ENCODE results near the gene MBP. TPM values are rescaled to one million over a fixed set of nuclear protein-coding genes. Genes with fewer than 3 reads are reported as not detected.

Gene MBP
- total RNA-seq, 1 donor from 2014 or later: 14.5 TPM

DNA sequence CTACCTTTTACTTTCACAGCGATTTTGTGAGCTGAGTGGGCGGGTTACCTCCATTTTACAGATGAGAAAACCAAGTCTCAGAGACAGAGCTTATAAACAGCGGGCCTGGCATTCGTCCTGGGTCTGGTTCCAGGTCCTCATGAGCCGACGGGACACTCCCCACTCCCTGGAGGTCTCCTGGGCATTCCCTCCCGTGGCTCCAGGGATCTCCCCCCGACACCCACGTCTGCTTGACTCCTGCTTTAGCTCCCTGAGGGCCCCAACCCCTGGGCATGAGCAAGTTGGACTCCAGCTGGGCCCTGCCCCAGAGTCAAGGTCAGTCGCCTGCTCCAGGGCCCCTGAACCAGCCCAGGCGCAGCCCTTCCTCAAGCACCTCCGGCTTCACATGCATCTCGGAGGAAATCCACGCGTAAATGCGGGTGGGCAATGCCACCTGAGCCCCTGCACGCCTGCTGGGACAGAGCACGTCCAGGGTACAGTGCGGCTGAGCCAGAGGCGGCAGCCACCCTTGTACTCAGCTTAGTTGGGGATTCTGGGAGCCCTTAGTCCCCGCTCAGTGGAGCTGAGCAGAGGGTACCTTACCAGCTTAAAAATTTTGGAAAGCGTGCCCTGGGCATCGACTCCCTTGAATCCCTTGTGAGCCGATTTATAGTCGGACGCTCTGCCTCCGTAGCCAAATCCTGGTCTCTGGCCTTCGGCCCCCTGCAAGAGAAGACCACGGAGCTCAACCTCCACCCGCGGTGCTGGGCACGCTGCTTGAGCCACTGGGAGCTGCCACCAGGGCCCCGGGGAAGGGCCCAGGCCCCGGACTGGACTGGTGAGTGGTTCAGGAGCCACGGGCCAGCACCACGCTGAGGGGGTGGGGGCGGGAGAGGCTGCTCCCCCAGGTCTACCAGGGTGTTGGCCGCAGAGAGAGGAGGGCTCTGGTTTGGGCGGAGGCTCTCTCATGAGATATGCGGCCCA lies 148.1 kb downstream of the MBP start:
- no peaks in the 10 kb centered on the region for H3K27me3 Mint-ChIP-seq
- peaks cover 17% of the 10 kb centered on the region for H3K4me1 Mint-ChIP-seq (ENCODE audit: unreplicated experiment)
- H3K9me3 Mint-ChIP-seq: no peaks in the 10 kb centered on the region
- H3K4me3 Mint-ChIP-seq: no peak overlapping the region
- H3K27ac Mint-ChIP-seq: no peak overlapping the region
- TF ChIP-seq, protein P1, sequence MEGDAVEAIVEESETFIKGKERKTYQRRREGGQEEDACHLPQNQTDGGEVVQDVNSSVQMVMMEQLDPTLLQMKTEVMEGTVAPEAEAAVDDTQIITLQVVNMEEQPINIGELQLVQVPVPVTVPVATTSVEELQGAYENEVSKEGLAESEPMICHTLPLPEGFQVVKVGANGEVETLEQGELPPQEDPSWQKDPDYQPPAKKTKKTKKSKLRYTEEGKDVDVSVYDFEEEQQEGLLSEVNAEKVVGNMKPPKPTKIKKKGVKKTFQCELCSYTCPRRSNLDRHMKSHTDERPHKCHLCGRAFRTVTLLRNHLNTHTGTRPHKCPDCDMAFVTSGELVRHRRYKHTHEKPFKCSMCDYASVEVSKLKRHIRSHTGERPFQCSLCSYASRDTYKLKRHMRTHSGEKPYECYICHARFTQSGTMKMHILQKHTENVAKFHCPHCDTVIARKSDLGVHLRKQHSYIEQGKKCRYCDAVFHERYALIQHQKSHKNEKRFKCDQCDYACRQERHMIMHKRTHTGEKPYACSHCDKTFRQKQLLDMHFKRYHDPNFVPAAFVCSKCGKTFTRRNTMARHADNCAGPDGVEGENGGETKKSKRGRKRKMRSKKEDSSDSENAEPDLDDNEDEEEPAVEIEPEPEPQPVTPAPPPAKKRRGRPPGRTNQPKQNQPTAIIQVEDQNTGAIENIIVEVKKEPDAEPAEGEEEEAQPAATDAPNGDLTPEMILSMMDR (conservative IDR thresholded peaks at IDR 0.05): no peak
- H3K36me3 Mint-ChIP-seq: peaks cover 4% of the 10 kb centered on the region
- peak; percentile 62 for DNase-seq (ENCODE audit: extremely low spot score, unreplicated experiment)

DNA sequence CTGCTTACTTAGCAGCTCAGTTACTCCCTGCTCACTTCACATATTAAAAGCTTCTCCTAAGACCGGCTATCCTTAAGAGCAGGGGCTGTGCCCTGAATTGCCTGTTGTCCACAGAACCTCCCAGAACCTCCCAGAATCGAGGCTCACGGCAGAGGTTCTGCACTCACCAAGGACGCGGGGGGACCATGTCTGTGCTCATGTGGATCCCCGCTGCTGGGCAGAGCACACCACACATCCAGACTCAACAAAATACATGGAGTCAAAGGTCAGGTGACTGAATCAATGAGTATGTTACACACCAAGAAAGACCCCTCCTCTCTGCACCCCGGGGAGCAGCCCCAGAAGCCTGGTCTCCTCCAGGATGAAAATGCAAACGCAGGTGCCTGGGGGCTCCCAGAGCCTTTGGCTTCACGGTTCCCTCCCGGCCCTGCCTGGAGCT lies 149.0 kb downstream of the MBP start:
- Mint-ChIP-seq H3K4me1 (ENCODE audit: unreplicated experiment) (peaks cover 18% of the 10 kb centered on the region), H3K9me3 (no peaks in the 10 kb centered on the region), H3K36me3 (peaks cover 4% of the 10 kb centered on the region), H3K27ac (no peak overlapping the region), H3K27me3 (no peaks in the 10 kb centered on the region), H3K4me3 (no peak overlapping the region)
- TF ChIP-seq, protein P1 (conservative IDR thresholded peaks at IDR 0.05): peak; percentile 1
- peak; percentile 34 for DNase-seq (ENCODE audit: extremely low spot score, unreplicated experiment)

DNA sequence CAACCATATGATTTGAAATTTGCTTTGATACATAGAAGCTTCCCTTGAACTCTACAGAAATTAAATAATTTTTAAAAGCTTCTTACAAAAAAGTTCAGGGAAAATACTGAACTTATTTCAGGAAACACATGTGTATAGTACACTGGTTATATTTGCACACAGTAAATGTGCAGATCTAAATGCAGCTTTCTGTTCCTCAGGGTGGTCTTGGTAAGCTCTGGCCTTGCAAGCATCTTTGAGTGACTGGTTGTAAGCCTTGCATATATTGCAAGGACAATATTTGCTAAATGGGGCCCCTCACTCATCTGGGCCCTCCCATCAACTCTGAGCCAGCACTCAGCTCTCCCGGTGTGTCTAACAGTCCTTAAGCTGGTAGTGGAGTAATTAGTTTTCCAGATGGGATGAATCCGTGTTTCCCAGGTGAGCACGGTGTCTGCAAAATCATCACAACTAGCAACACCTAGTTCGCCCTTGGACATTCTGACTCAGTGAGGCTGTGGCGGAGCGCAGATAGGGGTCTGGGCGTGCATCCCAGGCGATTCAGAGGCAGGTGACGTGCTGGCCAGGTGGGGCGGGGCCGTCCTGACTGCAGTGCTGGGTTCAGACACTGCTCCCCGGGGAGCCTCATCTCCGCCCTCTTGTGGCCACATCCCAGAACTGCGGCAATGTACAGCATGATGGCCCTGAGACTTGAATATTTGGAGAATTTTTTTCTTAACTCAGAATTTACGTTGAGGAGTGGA lies 149.6 kb downstream of the MBP start:
- Mint-ChIP-seq H3K9me3 (no peaks in the 10 kb centered on the region), H3K4me3 (peak overlapping the region; percentile 54), H3K27me3 (no peaks in the 10 kb centered on the region), H3K27ac (peak overlapping the region; percentile 61), H3K36me3 (peaks cover 4% of the 10 kb centered on the region), H3K4me1 (ENCODE audit: unreplicated experiment) (peaks cover 23% of the 10 kb centered on the region)
- TF ChIP-seq, protein P1 (conservative IDR thresholded peaks at IDR 0.05): peak; percentile 94
- DNase-seq (ENCODE audit: extremely low spot score, unreplicated experiment): peak; percentile 87

DNA sequence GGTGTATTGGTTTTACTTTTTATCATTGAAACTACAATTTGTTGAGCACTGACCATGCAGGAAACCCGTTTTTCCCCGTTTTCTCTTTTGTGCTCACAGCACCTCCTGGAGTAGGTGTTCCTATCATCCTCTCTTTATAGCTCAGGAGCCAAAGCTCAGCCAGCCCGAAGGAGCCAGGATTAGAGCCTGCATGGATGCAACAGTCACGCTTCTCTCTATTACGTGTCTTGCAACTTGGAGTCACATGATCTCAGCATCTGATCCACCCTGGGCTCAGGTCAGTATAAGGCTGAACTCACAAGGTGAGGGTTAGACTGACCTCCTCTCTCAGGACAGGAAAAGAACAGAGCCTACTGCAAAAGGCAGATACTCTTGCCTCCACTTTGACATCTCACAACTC lies 150.5 kb downstream of the MBP start:
- peaks cover 32% of the 10 kb centered on the region for H3K4me1 Mint-ChIP-seq (ENCODE audit: unreplicated experiment)
- H3K4me3 Mint-ChIP-seq: no peak overlapping the region
- no peaks in the 10 kb centered on the region for H3K27me3 Mint-ChIP-seq
- peak; percentile 37 for DNase-seq (ENCODE audit: extremely low spot score, unreplicated experiment)
- peaks cover 4% of the 10 kb centered on the region for H3K36me3 Mint-ChIP-seq
- H3K27ac Mint-ChIP-seq: no peak overlapping the region
- no peaks in the 10 kb centered on the region for H3K9me3 Mint-ChIP-seq
- TF ChIP-seq, protein P1 (conservative IDR thresholded peaks at IDR 0.05): no peak

DNA sequence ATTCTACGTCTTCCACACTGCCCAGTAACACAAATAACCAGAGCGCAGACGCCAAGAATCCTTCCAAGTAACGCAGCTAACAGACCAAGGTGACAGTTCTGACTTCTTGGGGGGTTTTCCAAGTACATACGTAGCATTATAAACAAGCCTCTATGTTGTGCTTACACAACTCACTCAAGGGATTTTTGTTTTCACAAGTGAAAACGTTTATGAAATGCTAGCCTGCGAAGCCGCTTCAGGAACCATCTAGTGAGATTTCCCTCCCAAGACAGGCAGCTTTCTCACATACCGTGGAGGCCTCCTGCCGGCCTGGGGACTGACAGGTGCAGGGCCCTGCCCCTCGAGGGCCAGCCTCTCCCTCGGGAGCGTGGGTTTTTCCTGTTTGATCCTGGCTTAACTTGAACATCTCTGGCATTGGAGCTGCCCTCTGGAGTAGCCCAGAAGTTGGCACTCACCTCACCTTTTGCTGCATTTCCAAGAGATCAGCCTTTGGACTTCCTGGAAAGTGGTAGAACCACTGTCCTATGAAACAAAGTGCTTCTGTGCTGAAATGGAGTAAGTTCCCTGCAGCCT lies 151.1 kb downstream of the MBP start:
- Mint-ChIP-seq H3K9me3 (no peaks in the 10 kb centered on the region), H3K36me3 (peaks cover 4% of the 10 kb centered on the region), H3K27me3 (no peaks in the 10 kb centered on the region), H3K27ac (peak overlapping the region; percentile 29), H3K4me3 (no peak overlapping the region), H3K4me1 (ENCODE audit: unreplicated experiment) (peaks cover 34% of the 10 kb centered on the region)
- peak; percentile 43 for DNase-seq (ENCODE audit: extremely low spot score, unreplicated experiment)
- TF ChIP-seq, protein P1 (conservative IDR thresholded peaks at IDR 0.05): no peak
